ENCODE measurements around the gene SLC23A1. TPM values are rescaled to one million over a fixed set of nuclear protein-coding genes. Genes with fewer than 3 reads are reported as not detected.

The SLC23A1 gene
- not detected for total RNA-seq
- long read RNA-seq: 0 reads

GRCh38 chr5:139383275-139383992 is at the start of gene SLC23A1:
Gene SLC23A1, minus strand, starts transcription at chr5:139383297. Its CDS starts 44 bp downstream, at chr5:139383253.
- ATAC-seq (no peak), DNase-seq (no peak)

GRCh38 chr5:139431706-139432105 is 48.6 kb upstream of the SLC23A1 start:
- intact Hi-C loops (cut with micrococcal nuclease): no loop called here
- DNase-seq (no peak), ATAC-seq (no peak)

More at GRCh38 chr5:139383275-139383992, at the start of gene SLC23A1:
- intact Hi-C loops (cut with micrococcal nuclease): no loop called here

GRCh38 chr5:139430015-139430414 is 46.9 kb upstream of the SLC23A1 start:
- intact Hi-C loops (cut with micrococcal nuclease): no loop called here
- ATAC-seq: no peak
- DNase-seq: no peak

- no peak for DNase-seq
- ATAC-seq: no peak
- intact Hi-C loops (cut with micrococcal nuclease): no loop called here
Measured at GRCh38 chr5:139426203-139426885, 43.2 kb upstream of the SLC23A1 start.

DNA sequence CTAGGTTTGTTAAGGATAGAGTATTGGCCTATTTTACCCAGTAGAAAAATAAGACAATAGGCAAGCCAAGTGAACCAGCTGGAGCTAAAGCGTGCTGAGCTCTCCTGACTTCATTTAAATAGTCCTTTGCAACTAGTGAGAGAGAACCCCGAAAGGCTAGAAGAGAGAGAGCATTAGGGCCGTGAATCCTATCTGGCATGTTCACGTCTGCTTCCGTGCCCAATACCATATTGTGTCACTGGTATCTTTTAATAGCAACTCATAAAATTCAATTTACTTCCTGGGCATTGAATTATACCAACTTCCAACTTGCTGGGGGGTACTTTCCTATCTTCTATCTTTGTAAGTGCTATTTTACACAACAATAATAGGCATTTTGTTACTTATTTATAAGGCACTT is 42.4 kb upstream of the SLC23A1 start:
- DNase-seq (no peak), ATAC-seq (no peak)
- intact Hi-C loops (cut with micrococcal nuclease): no loop called here

DNA sequence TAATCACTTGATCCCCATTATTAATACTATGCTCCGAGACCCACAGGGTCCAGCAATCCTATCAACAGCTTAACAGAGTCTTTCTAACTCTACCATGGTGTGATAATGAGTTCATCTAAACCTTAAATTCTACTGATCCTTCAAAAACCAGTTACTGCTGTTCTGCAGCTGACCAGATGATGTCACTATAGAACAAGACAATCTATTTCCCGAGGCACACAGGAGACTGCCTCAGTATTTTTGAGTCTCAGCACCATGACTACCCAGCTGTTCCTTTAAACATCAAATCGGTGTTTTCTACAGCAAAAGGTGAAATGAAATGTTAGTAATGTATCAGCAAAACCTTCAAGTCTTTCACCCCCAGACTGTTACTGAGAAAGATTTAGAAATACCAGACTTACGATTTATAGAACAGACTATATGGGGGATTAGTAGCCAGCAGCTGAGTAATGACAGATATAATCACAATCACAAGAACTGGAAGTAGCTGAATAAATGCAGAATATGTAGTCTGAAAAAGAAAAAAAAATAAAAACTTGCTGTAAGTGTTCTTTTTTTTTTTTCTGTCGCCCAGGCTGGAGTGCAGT is 39.3 kb upstream of the SLC23A1 start:
- DNase-seq: no peak

DNA sequence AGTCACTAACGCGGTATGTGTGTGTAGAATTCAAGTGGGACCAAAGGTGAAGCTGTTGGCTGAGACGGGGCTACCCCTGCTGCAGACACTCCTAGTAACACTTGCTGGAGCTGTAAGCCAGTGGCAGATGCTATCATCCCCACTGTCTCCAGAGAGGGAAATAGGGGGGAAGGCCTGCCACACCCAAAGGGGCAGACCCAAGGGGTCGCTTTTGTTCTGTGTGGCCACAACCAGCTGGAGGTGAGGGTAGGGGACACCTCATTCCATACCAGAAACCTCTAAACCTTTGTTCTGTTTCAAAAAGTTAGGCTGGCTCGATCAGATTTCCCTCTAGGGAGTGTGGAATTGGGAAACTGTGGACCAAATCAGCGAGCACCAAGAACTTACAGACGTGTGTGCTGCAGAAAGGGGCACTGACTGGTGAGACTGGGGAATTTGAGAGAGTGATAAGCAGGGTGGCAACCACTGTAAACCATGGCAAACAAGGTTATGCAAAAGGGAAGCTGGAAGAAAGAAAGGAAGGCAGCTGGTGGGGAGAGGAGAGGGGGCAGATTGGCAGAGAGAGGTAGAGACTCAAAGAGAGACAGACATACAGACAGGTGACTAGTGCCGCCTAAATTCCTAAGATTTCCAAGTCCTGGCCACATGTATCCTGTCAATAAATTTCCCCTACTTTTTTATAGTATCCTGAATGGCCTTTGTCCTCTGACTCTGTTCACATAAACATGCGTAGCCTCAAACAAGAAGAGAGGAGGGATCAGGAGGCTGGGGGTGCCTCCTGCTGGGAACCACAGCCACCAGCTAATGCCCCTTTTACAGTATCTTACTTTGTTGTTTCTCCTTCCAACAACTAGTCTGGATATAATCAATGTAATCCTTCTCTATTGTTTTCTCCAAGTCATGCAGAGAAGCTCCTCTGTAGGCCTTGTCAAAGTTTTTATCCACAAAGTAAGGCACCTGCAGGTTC is 36.4 kb upstream of the SLC23A1 start:
- DNase-seq (no peak), ATAC-seq (peak; percentile 40)
- intact Hi-C loops (cut with micrococcal nuclease): no loop called here

More for the DNA sequence above, 39.3 kb upstream of the SLC23A1 start:
- ATAC-seq: no peak
- intact Hi-C loops (cut with micrococcal nuclease): loop anchor here (2.0 kb wide), 1 partner anchor 90 kb away; no protein-coding TSS in a partner anchor

DNA sequence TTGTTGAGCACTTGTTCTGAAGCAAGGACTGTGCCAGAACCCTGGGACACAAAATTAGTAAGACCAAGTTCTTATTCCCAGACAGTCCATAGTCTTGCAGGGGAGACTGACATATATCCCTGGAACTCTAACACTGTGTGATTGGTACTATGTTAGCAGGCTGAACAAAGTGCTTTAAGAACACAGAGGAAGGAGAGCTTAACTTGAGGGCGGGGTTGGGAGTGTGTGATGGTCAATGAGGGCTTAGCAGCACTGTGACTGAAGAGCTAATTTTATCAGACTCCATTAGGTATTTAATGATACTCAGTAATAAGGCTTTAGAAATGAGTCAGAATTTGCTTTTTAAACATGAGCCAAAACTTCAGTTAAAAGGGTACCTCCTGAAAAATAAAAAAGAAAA is 35.7 kb upstream of the SLC23A1 start:
- intact Hi-C loops (cut with micrococcal nuclease): no loop called here
- peak; percentile 69 for ATAC-seq

DNA sequence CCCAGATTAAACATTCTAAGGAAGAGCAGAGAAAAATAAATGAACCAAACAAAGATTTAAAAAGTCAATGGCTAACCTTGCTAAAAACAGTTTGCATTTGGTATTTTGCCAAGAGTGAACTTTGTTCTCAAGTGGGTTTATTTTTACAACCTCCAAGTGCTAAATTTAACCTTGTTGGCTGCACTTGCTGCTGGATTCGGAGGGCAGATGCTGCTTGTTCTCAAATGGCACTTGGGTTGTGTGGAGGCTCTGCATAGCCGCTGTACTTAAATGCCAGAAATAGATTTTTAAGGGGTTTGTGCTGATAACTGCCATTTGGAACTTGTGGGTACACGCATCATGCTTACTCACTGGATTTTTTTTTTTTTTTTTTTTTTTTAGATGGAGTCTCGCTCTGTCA is 34.1 kb upstream of the SLC23A1 start:
- ATAC-seq (peak; percentile 66), DNase-seq (no peak)
- intact Hi-C loops (cut with micrococcal nuclease): no loop called here

More for the DNA sequence above, 35.7 kb upstream of the SLC23A1 start:
- no peak for DNase-seq

GRCh38 chr5:139416651-139417050 is 33.6 kb upstream of the SLC23A1 start:
- ATAC-seq (no peak), DNase-seq (no peak)
- intact Hi-C loops (cut with micrococcal nuclease): no loop called here

GRCh38 chr5:139415869-139416268 is 32.8 kb upstream of the SLC23A1 start:
- intact Hi-C loops (cut with micrococcal nuclease): no loop called here
- ATAC-seq (no peak), DNase-seq (no peak)

GRCh38 chr5:139415221-139415861 is 32.2 kb upstream of the SLC23A1 start:
- ATAC-seq (peak; percentile 68), DNase-seq (peak; percentile 83)
- intact Hi-C loops (cut with micrococcal nuclease): no loop called here

DNA sequence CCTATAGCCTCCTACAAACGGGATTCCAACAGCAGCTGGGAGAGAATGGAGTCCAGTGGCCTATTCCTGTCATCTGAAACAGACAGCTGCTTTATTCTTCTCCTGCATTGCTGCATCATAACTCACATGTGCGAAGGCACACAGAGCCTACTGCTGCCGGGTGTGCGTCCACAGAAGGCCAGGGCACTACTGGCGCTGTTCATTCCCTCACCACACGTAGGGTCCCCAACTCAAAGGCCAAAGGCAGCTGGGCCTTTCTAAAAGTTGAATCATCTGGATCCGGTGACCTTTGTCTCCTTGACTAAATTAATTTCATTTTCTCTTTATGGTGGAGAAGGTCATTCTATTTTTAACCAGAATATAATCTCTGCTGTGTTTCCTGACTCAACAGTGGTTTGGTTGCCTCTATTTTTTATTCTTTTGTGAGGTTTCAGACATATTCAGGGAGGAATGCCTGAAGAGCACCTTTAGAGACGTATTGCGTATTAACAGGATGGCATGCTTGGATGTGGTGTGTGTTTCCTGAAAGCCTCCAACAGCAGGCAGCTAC is 31.6 kb upstream of the SLC23A1 start:
- intact Hi-C loops (cut with micrococcal nuclease): no loop called here
- DNase-seq (no peak), ATAC-seq (peak; percentile 1)

DNA sequence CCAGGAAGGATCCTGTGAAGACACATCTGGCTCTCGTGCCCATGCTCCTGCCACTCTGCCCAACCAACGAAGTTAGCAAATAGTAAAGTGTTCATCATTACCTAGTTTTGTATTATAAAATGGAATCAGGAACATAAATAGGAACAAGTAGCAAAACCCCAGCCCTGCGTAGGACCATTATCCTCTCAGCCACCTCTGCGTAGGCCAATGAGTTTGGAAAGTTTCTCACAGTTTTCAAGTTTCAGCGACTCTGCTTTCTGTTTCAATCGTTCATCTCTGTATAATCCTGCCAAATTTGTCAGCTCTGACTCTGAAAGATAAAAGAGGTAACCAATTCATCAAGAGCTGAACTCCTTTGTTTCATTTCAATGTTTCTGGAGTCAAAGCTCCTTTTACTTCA is 30.9 kb upstream of the SLC23A1 start:
- intact Hi-C loops (cut with micrococcal nuclease): no loop called here
- ATAC-seq (no peak), DNase-seq (no peak)

DNA sequence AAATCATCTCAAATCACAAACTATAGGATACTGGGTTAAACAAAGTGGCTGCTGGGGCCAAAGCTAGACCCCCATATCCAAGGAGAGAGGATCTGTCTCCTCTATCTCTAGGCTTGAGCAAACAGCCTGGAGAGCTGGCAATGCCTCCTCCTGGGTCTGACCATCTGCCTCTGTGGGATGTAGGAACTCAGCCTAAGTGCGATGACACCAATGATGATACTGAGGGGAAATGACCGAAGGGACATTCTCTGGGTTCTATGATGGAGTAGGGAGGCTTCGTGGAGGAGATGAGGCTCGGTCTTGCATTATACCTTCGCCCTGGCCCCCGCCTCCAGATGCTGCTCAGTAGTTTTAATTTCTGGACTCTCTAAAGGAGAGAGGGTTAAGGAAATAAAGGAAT is 30.1 kb upstream of the SLC23A1 start:
- no peak for ATAC-seq
- intact Hi-C loops (cut with micrococcal nuclease): no loop called here
- DNase-seq: no peak

DNA sequence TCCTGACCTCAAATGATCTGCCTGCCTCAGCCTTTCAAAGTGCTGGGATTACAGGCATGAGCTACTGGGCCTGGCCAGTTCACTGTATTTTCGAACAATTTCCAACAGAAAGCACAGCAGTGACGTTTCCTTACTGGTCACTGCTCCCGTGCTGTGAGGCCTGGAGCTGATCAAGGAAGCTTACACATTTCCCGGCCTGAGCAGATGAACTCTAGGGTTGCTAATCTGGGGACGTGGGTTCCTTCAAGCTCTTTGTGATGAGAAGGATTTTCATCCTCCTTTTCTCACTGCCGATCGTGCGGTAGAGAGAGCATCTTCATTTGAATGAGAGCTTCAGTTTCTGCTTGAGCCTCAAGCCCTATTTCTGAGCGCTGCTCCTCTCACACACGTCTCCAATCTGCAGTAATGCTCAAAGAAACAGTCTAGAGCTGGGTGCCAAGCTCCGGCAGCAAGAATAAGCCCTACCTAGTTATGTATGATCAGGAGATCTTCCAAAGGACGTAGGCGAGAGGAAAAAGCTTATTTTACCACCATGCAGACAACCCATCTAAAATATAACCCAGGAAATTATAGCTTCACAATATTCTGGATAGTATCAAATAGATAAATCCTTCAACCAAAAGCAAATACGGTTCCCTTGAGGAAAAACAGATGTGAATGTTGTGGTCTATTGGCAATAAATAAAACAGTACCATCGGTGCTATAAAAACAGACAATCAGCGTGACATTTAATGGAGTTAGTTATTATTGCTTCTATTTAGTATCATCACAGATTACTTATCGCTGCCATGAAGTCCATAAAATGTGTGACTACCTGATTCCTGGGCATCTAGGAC is 28.1 kb upstream of the SLC23A1 start:
- DNase-seq (no peak), ATAC-seq (no peak)
- intact Hi-C loops (cut with micrococcal nuclease): no loop called here

- no peak for ATAC-seq
- intact Hi-C loops (cut with micrococcal nuclease): no loop called here
- no peak for DNase-seq
Measured at GRCh38 chr5:139410121-139410992, 27.3 kb upstream of the SLC23A1 start.

All from left ventricle myocardium superior (tissue), 1 donor.